MM.1S (cell line): Measurements from ENCODE around the gene MARCHF10.

Experiments
- DNase-seq: peaks from one replicate; pipeline ENCODE4 v3.0.0-alpha.2; 2015
- H2AFZ ChIP-seq: fragments of 300-600 bp; sonication (generic); 2 replicates; pipeline ENCODE4 v1.6.0; 2016; ENCODE audit warnings: antibody characterized with exemption, low read length
- H3F3A ChIP-seq: fragments of 300-600 bp; sonication (generic); 2 replicates; pipeline ENCODE4 v1.6.1; 2016; ENCODE audit warnings: mild to moderate bottlenecking, antibody characterized with exemption, low read length, moderate library complexity, mixed read lengths; ENCODE audit not compliant: insufficient read depth
- H3K27ac ChIP-seq: fragments of 300-600 bp; sonication (generic); 2 replicates; pipeline ENCODE4 v1.5.1; 2016; ENCODE audit warnings: mild to moderate bottlenecking, low read length
- H3K27me3 ChIP-seq: fragments of 300-600 bp; sonication (generic); replicated peaks from 2 replicates; pipeline ENCODE4 v1.6.0; 2016; ENCODE audit warnings: low read length; ENCODE audit not compliant: insufficient read depth
- H3K36me3 ChIP-seq: fragments of 300-600 bp; sonication (generic); replicated peaks from 2 replicates; pipeline ENCODE4 v1.6.1; 2016; ENCODE audit warnings: mild to moderate bottlenecking, low read length, mixed read lengths; ENCODE audit not compliant: insufficient read depth
- H3K4me1 ChIP-seq: fragments of 300-600 bp; sonication (generic); 2 replicates; pipeline ENCODE4 v1.6.1; 2016; ENCODE audit warnings: low read length, mixed read lengths
- H3K4me2 ChIP-seq: fragments of 300-600 bp; sonication (generic); 2 replicates; pipeline ENCODE4 v1.6.0; 2016; ENCODE audit warnings: low read depth, low read length
- H3K4me3 ChIP-seq: fragments of 300-600 bp; sonication (generic); 2 replicates; pipeline ENCODE4 v1.5.1; 2016; ENCODE audit warnings: low read length, mixed read lengths
- H3K79me2 ChIP-seq: fragments of 300-600 bp; sonication (generic); 2 replicates; pipeline ENCODE4 v1.6.1; 2016; ENCODE audit warnings: mixed run types, low read length, mixed read lengths
- H3K9ac ChIP-seq: fragments of 300-600 bp; sonication (generic); 2 replicates; pipeline ENCODE4 v1.6.1; 2016; ENCODE audit warnings: low read length, mixed read lengths
- H3K9me2 ChIP-seq: fragments of 300-600 bp; sonication (generic); replicated peaks from 2 replicates; pipeline ENCODE4 v1.6.1; 2016; ENCODE audit warnings: mild to moderate bottlenecking, low read length, mixed read lengths; ENCODE audit not compliant: insufficient read depth
- H3K9me3 ChIP-seq: fragments of 300-600 bp; sonication (generic); replicated peaks from 2 replicates; pipeline ENCODE4 v1.6.1; 2016; ENCODE audit warnings: mild to moderate bottlenecking, low read length, mixed read lengths; ENCODE audit not compliant: insufficient read depth
- H4K20me1 ChIP-seq: fragments of 300-600 bp; sonication (generic); 2 replicates; pipeline ENCODE4 v1.6.1; 2016; ENCODE audit warnings: mild to moderate bottlenecking, low read length, moderate library complexity, mixed read lengths; ENCODE audit not compliant: insufficient read depth
- EZH2 ChIP-seq: fragments of 300-600 bp; sonication (generic); optimal IDR thresholded peaks from 2 replicates; pipeline ENCODE3; 2017; ENCODE audit warnings: low read depth, mild to moderate bottlenecking, antibody characterized with exemption, low read length, mixed read lengths
- EZH2phosphoT487 ChIP-seq: fragments of 300-600 bp; sonication (generic); IDR thresholded peaks from 2 replicates; pipeline ENCODE4 v1.6.1; 2018; ENCODE audit warnings: antibody characterized with exemption, low read length
- TF ChIP-seq, protein P1 (sequence below): fragments of 300-600 bp; sonication (generic); IDR thresholded peaks from 2 replicates; pipeline ENCODE4 v1.5.1; 2016; ENCODE audit warnings: antibody characterized with exemption, low read length, mixed read lengths

MARCHF10 gene

DNA sequence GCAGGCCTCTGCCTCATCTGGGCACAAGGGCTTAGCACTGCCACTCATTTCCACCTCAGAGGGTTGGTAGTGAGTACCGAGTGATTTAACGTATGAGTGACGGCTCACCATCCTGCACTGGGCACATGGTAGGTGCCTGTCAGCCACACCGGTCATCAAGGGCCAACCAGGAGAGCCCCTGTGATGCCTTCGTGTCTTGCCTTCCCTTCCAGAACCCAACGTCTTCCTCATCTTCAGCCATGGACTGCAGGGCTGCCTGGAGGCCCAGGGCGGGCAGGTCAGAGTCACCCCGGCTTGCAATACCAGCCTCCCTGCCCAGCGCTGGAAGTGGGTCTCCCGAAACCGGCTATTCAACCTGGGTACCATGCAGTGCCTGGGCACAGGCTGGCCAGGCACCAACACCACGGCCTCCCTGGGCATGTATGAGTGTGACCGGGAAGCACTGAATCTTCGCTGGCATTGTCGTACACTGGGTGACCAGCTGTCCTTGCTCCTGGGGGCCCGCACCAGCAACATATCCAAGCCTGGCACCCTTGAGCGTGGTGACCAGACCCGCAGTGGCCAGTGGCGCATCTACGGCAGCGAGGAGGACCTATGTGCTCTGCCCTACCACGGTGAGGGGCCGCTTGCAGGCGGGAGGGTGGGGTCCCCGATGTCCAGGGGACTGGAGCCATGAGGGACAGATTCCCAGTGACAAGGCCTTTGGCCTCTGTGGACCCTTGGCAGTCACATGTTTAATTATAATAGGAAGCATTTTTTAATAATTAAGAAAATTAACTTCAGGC lies 143.6 kb downstream of the MARCHF10 start:
- no peak for DNase-seq
- no peak overlapping the region for H2AFZ ChIP-seq
- H3K9ac ChIP-seq = no peak overlapping the region
- H3K9me3 ChIP-seq = no peaks in the 10 kb centered on the region
- H3K4me1 ChIP-seq = no peaks in the 10 kb centered on the region
- no peaks in the 10 kb centered on the region for H3K36me3 ChIP-seq
- no peaks in the 10 kb centered on the region for H3K27me3 ChIP-seq
- TF ChIP-seq EZH2 (no peak), EZH2phosphoT487 (no peak)
- TF ChIP-seq, protein P1, sequence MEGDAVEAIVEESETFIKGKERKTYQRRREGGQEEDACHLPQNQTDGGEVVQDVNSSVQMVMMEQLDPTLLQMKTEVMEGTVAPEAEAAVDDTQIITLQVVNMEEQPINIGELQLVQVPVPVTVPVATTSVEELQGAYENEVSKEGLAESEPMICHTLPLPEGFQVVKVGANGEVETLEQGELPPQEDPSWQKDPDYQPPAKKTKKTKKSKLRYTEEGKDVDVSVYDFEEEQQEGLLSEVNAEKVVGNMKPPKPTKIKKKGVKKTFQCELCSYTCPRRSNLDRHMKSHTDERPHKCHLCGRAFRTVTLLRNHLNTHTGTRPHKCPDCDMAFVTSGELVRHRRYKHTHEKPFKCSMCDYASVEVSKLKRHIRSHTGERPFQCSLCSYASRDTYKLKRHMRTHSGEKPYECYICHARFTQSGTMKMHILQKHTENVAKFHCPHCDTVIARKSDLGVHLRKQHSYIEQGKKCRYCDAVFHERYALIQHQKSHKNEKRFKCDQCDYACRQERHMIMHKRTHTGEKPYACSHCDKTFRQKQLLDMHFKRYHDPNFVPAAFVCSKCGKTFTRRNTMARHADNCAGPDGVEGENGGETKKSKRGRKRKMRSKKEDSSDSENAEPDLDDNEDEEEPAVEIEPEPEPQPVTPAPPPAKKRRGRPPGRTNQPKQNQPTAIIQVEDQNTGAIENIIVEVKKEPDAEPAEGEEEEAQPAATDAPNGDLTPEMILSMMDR = no peak
- no peaks in the 10 kb centered on the region for H3K9me2 ChIP-seq
- no peaks in the 10 kb centered on the region for H3F3A ChIP-seq
- H3K4me3 ChIP-seq = no peak overlapping the region
- no peaks in the 10 kb centered on the region for H3K79me2 ChIP-seq
- no peaks in the 10 kb centered on the region for H4K20me1 ChIP-seq
- H3K27ac ChIP-seq = no peak overlapping the region
- no peak overlapping the region for H3K4me2 ChIP-seq

DNA sequence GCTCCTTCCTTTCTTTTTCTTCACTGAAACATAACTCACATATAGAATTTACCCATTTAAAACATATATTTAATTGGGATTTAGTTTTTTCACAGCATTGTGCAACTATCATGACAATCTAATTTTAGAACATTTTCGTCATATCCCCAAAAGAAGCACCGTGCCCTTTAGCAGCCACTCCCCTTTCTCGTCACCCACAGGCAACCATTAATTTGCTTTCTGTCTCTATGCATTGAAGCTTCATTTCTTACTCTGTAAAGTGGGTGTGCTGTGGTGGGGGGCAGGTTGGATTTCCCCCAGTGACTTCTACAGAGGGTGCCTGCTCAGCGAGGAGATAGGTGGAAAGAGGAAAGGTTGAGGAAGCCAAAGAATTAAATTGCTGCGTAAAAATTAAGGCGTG lies 144.8 kb downstream of the MARCHF10 start:
- Histone ChIP-seq H3K9me3 (no peaks in the 10 kb centered on the region), H3K9me2 (no peaks in the 10 kb centered on the region), H3K36me3 (no peaks in the 10 kb centered on the region), H3K4me2 (no peak overlapping the region), H3K9ac (no peak overlapping the region), H3F3A (no peaks in the 10 kb centered on the region), H3K79me2 (no peaks in the 10 kb centered on the region), H3K27ac (no peak overlapping the region), H2AFZ (no peak overlapping the region), H3K4me3 (no peak overlapping the region), H4K20me1 (no peaks in the 10 kb centered on the region), H3K27me3 (no peaks in the 10 kb centered on the region), H3K4me1 (no peaks in the 10 kb centered on the region)
- no peak for DNase-seq
- TF ChIP-seq EZH2phosphoT487 = no peak
- TF ChIP-seq, protein P1 = no peak
- TF ChIP-seq EZH2 = no peak

DNA sequence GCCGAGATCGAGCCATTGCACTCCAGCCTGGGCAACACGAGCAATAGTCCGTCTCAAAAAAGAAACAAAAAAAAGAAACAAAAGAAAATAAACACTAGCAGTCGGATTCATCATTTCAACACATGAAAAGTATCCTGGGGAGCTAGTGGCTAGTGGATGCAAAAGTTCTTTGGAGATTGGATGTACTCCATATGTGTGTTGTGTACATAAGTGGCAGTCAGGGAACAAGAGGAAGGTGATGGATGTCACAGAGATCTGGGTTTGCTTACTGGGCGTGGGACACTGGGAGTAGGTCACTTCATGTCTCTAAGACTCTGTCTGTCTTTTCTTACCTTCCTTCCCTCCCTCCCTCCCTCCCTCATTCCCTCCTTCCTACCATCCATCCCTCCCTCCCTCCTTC lies 145.3 kb downstream of the MARCHF10 start:
- no peak overlapping the region for H3K4me2 ChIP-seq
- H3K9ac ChIP-seq = no peak overlapping the region
- H3K27me3 ChIP-seq = no peaks in the 10 kb centered on the region
- no peak overlapping the region for H3K4me3 ChIP-seq
- H4K20me1 ChIP-seq = no peaks in the 10 kb centered on the region
- H3F3A ChIP-seq = no peaks in the 10 kb centered on the region
- H2AFZ ChIP-seq = no peak overlapping the region
- TF ChIP-seq, protein P1 = no peak
- TF ChIP-seq EZH2phosphoT487 (no peak), EZH2 (no peak)
- H3K4me1 ChIP-seq = no peaks in the 10 kb centered on the region
- H3K9me2 ChIP-seq = no peaks in the 10 kb centered on the region
- no peaks in the 10 kb centered on the region for H3K9me3 ChIP-seq
- H3K27ac ChIP-seq = no peak overlapping the region
- H3K79me2 ChIP-seq = no peaks in the 10 kb centered on the region
- no peaks in the 10 kb centered on the region for H3K36me3 ChIP-seq
- no peak for DNase-seq
